HCT116 (cell line): ENCODE data around the gene SERPINB6. TPM values are rescaled to one million over a fixed set of nuclear protein-coding genes. Genes with fewer than 3 reads are reported as not detected.

Experiments
- ATAC-seq: fragments of 200-7000 bp; cut with Tn5 transposase; 2 replicates; pipeline ENCODE4 v1.9.1; 2020; ENCODE audit warnings: mild to moderate bottlenecking, moderate library complexity
- BruUV-seq: library from RNA; stranded (reverse); fragments of 400-500 nt; replicated peaks from 2 replicates; lab custom pipeline; 2021; lab: Mats Ljungman, UMichigan
- CTCF ChIA-PET: fragments of 300-600 bp; sonication (Branson Sonifier 250); formaldehyde crosslinking; loops from one replicate; lab custom pipeline; 2021; ENCODE audit warnings: antibody characterized with exemption; lab: Charles Lee
- POLR2A ChIA-PET: fragments of 300-600, 350-600 bp; sonication (Branson Sonifier 250); formaldehyde crosslinking; loops from one replicate; lab custom pipeline; 2021; ENCODE audit warnings: antibody characterized with exemption; lab: Charles Lee
- RAD21 ChIA-PET, 2 experiments: fragments of 300-600 bp; sonication (Branson Sonifier 250); formaldehyde crosslinking; loops; one replicate each; lab custom pipeline; 2023; ENCODE audit warnings: low total read pairs in 2 of 2; ENCODE audit not compliant: uncharacterized antibody in 2 of 2, unreplicated experiment in 2 of 2, low non-redundant PET in 1 of 2; lab: Charles Lee
- DNase-seq: peaks from one replicate; pipeline ENCODE4 v3.0.0-alpha.2; 2010; ENCODE audit warnings: low read depth, low spot score
- H2AFZ ChIP-seq: fragments of 200-600 bp; shearing (Covaris generic), sonication (generic); 2 replicates; pipeline ENCODE4 v1.6.1; 2017; ENCODE audit warnings: low read depth, mixed run types, mixed read lengths, antibody characterized with exemption, low read length; ENCODE audit not compliant: poor library complexity, severe bottlenecking
- H3K27ac ChIP-seq: 2 replicates; pipeline ENCODE4 v1.5.1; 2012; ENCODE audit warnings: low read depth, low read length
- H3K27me3 ChIP-seq: fragments of 200-600 bp; sonication (generic); 2 replicates; pipeline ENCODE4 v1.6.1; 2016; ENCODE audit warnings: mixed run types, low read length, mixed read lengths; ENCODE audit not compliant: insufficient read depth
- H3K36me3 ChIP-seq, 2 experiments: fragments of 200-500 bp in 1 of 2; fragments of 200-600 bp in 1 of 2; sonication (Bioruptor generic) in 1 of 2; sonication (generic) in 1 of 2; 2 replicates each; pipeline versions ENCODE4 v1.5.1 to v1.6.1; 2014 to 2016; ENCODE audit warnings: low read length in 2 of 2, inconsistent platforms in 1 of 2, mixed read lengths in 1 of 2, mixed run types in 1 of 2; ENCODE audit not compliant: insufficient read depth in 2 of 2, control insufficient read depth in 1 of 2
- H3K4me1 ChIP-seq, 2 experiments: fragments of 200-600 bp in 1 of 2; sonication (generic) in 1 of 2; 2 replicates each; pipeline versions ENCODE4 v1.5.1 to v1.6.1; 2012 to 2017; ENCODE audit warnings: low read length in 2 of 2, inconsistent platforms in 1 of 2, mild to moderate bottlenecking in 1 of 2, mixed read lengths in 1 of 2, mixed run types in 1 of 2, moderate library complexity in 1 of 2; ENCODE audit not compliant: insufficient read depth in 2 of 2, control insufficient read depth in 1 of 2
- H3K4me2 ChIP-seq: fragments of 200-600 bp; sonication (generic); 2 replicates; pipeline ENCODE4 v1.6.1; 2017; ENCODE audit warnings: mixed run types, low read length, mixed read lengths
- H3K4me3 ChIP-seq, 2 experiments: fragments of 200-600 bp in 1 of 2; sonication (generic) in 1 of 2; replicated peaks in 1 of 2; 2 replicates each; pipeline ENCODE4 v1.5.1; 2011 to 2016; ENCODE audit warnings: low read length in 2 of 2, control low read depth in 1 of 2, low read depth in 1 of 2, mild to moderate bottlenecking in 1 of 2, mixed read lengths in 1 of 2, mixed run types in 1 of 2
- H3K79me2 ChIP-seq: fragments of 200-600 bp; sonication (generic); 2 replicates; pipeline ENCODE4 v1.6.1; 2017; ENCODE audit warnings: mild to moderate bottlenecking, mixed run types, low read length, moderate library complexity, mixed read lengths; ENCODE audit not compliant: insufficient read depth
- H3K9ac ChIP-seq: fragments of 200-600 bp; sonication (generic); 2 replicates; pipeline ENCODE4 v1.6.1; 2016; ENCODE audit warnings: low read length, mixed read lengths
- H3K9me2 ChIP-seq: fragments of 200-600 bp; sonication (generic), shearing (Covaris generic); 2 replicates; pipeline ENCODE4 v1.6.1; 2017; ENCODE audit warnings: mixed run types, mild to moderate bottlenecking, moderate library complexity; ENCODE audit not compliant: insufficient read depth
- H3K9me3 ChIP-seq, 2 experiments: fragments of 200-500 bp in 1 of 2; fragments of 200-600 bp in 1 of 2; sonication (Bioruptor generic) in 1 of 2; sonication (generic) in 1 of 2; 2 replicates each; pipeline ENCODE4 v1.6.1; 2014 to 2017; ENCODE audit warnings: low read length in 2 of 2, mixed read lengths in 2 of 2, inconsistent platforms in 1 of 2, low read depth in 1 of 2, mild to moderate bottlenecking in 1 of 2, mixed run types in 1 of 2, moderate library complexity in 1 of 2; ENCODE audit not compliant: control insufficient read depth in 1 of 2, insufficient read depth in 1 of 2
- H4K20me1 ChIP-seq: fragments of 200-600 bp; sonication (generic), shearing (Covaris generic); 2 replicates; pipeline ENCODE4 v1.6.1; 2017; ENCODE audit warnings: mixed run types, mild to moderate bottlenecking, moderate library complexity; ENCODE audit not compliant: insufficient read depth
- CBX3 ChIP-seq: IDR thresholded peaks from 2 replicates; pipeline ENCODE4 v1.6.1; 2012; ENCODE audit warnings: low read depth
- CTCF ChIP-seq, 3 experiments: fragments of 200-600 bp in 1 of 3; sonication (generic) in 1 of 3; IDR thresholded peaks in 2 of 3; conservative IDR thresholded peaks in 1 of 3; 2 replicates each; pipeline ENCODE4 v1.5.1; 2012 to 2017; ENCODE audit warnings: low read depth in 2 of 3, low read length in 2 of 3, antibody characterized with exemption in 1 of 3, borderline replicate concordance in 1 of 3, control low read depth in 1 of 3, mild to moderate bottlenecking in 1 of 3, mixed read lengths in 1 of 3, mixed run types in 1 of 3, moderate library complexity in 1 of 3; ENCODE audit not compliant: insufficient read depth in 1 of 3
- FOSL1 ChIP-seq: IDR thresholded peaks from 2 replicates; pipeline ENCODE4 v1.6.1; 2012; ENCODE audit warnings: low read depth
- MAX ChIP-seq: IDR thresholded peaks from 2 replicates; pipeline ENCODE4 v1.6.1; 2012
- SIN3A ChIP-seq: IDR thresholded peaks from 2 replicates; pipeline ENCODE4 v1.6.1; 2012; ENCODE audit warnings: low read depth
- TCF7L2 ChIP-seq: IDR thresholded peaks from 2 replicates; pipeline ENCODE4 v1.7.0; 2011; ENCODE audit warnings: borderline replicate concordance, inconsistent platforms; ENCODE audit not compliant: insufficient read depth, insufficient read length; ENCODE audit errors: extremely low read depth
- intact Hi-C: fragments of 100-400 bp; cut with micrococcal nuclease; formaldehyde crosslinking; loops from 2 replicates; pipeline ENCODE4 v1.10.0; 2022
- total RNA-seq: library from RNA; stranded (reverse); gene quantifications from one replicate; pipeline ENCODE4 v1.2.1, GENCODE V29; 2021; ENCODE audit not compliant: unreplicated experiment

SERPINB6 gene
- total RNA-seq, 1 experiment from 2014 or later = 103 TPM

GRCh38 chr6:2938632-2939083, 32.7 kb downstream of the SERPINB6 start:
- Histone ChIP-seq H3K9me3 (no peaks in the 10 kb centered on the region; a peak in 1 of 4 replicates), H3K9ac (no peak overlapping the region), H3K9me2 (no peaks in the 10 kb centered on the region), H3K4me1 (peaks cover 0 to 7% of the 10 kb centered on the region in 2 experiments; a peak in 1 of 4 replicates), H2AFZ (peak overlapping the region; percentile 60), H3K27me3 (no peaks in the 10 kb centered on the region), H3K36me3 (no peaks in the 10 kb centered on the region), H3K4me3 (no peak overlapping the region), H3K27ac (no peak overlapping the region), H4K20me1 (no peaks in the 10 kb centered on the region), H3K79me2 (no peaks in the 10 kb centered on the region), H3K4me2 (no peak overlapping the region)
- POLR2A ChIA-PET = interaction anchor here (1.1 kb wide), 1 partner anchor 69 kb away, joined by 4 read pairs; no protein-coding TSS in a partner anchor
- peak; percentile 99 for TF ChIP-seq CBX3
- TF ChIP-seq CTCF (IDR thresholded peaks at IDR 0.05 in 2 of 3, conservative IDR thresholded peaks at IDR 0.05 in 1 of 3; ENCODE audit: borderline replicate concordance in 1 of 3, insufficient read depth in 1 of 3, low read depth in 2 of 3, low read length in 2 of 3) = peak; percentile 65 to 67 (median 66); a peak in 5 of 6 replicates
- no peak for TF ChIP-seq FOSL1
- TF ChIP-seq TCF7L2 = no peak
- TF ChIP-seq MAX = peak; percentile 100
- no peak for TF ChIP-seq SIN3A
- DNase-seq = peak; percentile 86
- RAD21 ChIA-PET = no interaction called here
- no TSS peak for BruUV-seq
- intact Hi-C loops = no loop called here
- ATAC-seq = peak; percentile 88
- CTCF ChIA-PET = interaction anchor here (0.7 kb wide), 1 partner anchor 14 kb away, joined by 4 read pairs; no protein-coding TSS in a partner anchor
